Smooth muscle cell (in vitro differentiated cells): Measurements from ENCODE around the gene KRT24. TPM values are rescaled to one million over a fixed set of nuclear protein-coding genes. Genes with fewer than 3 reads are reported as not detected.

Experiments
- DNase-seq: peaks from one replicate; lab custom pipeline; 2025; ENCODE audit not compliant: unreplicated experiment; lab: John Stamatoyannopoulos, UW
- H2AFZ ChIP-seq: fragments of 200-600 bp; sonication (generic); 2 replicates; pipeline ENCODE4 v1.6.0; 2016; ENCODE audit warnings: antibody characterized with exemption, low read depth, mild to moderate bottlenecking
- H3F3A ChIP-seq: fragments of 200-600 bp; sonication (generic); 2 replicates; pipeline ENCODE4 v1.6.0; 2017; ENCODE audit warnings: antibody characterized with exemption, low read depth
- H3K27ac ChIP-seq: fragments of 200-600 bp; sonication (generic); 2 replicates; pipeline ENCODE4 v1.5.1; 2016; ENCODE audit warnings: low read depth, mild to moderate bottlenecking
- H3K27me3 ChIP-seq: fragments of 200-600 bp; sonication (generic); 2 replicates; pipeline ENCODE4 v1.6.1; 2016; ENCODE audit warnings: low read depth, mild to moderate bottlenecking
- H3K36me3 ChIP-seq: fragments of 200-600 bp; sonication (generic); 2 replicates; pipeline ENCODE4 v1.5.1; 2016; ENCODE audit warnings: low read depth
- H3K4me1 ChIP-seq: fragments of 200-600 bp; sonication (generic); 2 replicates; pipeline ENCODE4 v1.5.1; 2016; ENCODE audit warnings: low read depth
- H3K4me2 ChIP-seq: fragments of 200-600 bp; sonication (generic); 2 replicates; pipeline ENCODE4 v1.6.0; 2016; ENCODE audit warnings: mild to moderate bottlenecking
- H3K4me3 ChIP-seq: fragments of 200-600 bp; sonication (generic); 2 replicates; pipeline ENCODE4 v1.5.1; 2016; ENCODE audit warnings: mild to moderate bottlenecking
- H3K79me2 ChIP-seq: fragments of 200-600 bp; sonication (generic); 2 replicates; pipeline ENCODE4 v1.6.0; 2016; ENCODE audit warnings: low read depth, mild to moderate bottlenecking
- H3K9ac ChIP-seq: fragments of 200-600 bp; sonication (generic); 2 replicates; pipeline ENCODE4 v1.6.0; 2016; ENCODE audit warnings: low read depth
- H3K9me3 ChIP-seq: fragments of 200-600 bp; sonication (generic); replicated peaks from 2 replicates; pipeline ENCODE4 v1.5.1; 2016; ENCODE audit warnings: low read depth
- H4K20me1 ChIP-seq: fragments of 200-600 bp; sonication (generic); 2 replicates; pipeline ENCODE4 v1.6.0; 2016; ENCODE audit warnings: low read depth
- CTCF ChIP-seq: fragments of 200-600 bp; sonication (generic); IDR thresholded peaks from 2 replicates; pipeline ENCODE4 v1.5.1; 2017; ENCODE audit warnings: borderline replicate concordance, mild to moderate bottlenecking, antibody characterized with exemption; ENCODE audit not compliant: insufficient read depth, poor library complexity, severe bottlenecking
- WGBS: methylation state at CpG from one replicate; pipeline ENCODE4 v1.1.7; 2016; ENCODE audit warnings: low lambda C conversion rate; 5-methylcytosine and 5-hydroxymethylcytosine counted together
- polyA plus RNA-seq: library from polyadenylated mRNA; unstranded; fragments of >200 nt; fragmentation: Nextera tagmentation; extraction: Ambion mirVana; gene quantifications from 2 replicates; pipeline ENCODE4 v1.2.1, GENCODE V29; 2016
- total RNA-seq: library from RNA; depleted of rRNA; stranded (reverse); fragments of >200 nt; gene quantifications from 2 replicates; pipeline ENCODE4 v1.2.3, GENCODE V29; 2014

The KRT24 gene
- total and polyA plus RNA-seq, 2 experiments from 2014 or later: not detected

DNA sequence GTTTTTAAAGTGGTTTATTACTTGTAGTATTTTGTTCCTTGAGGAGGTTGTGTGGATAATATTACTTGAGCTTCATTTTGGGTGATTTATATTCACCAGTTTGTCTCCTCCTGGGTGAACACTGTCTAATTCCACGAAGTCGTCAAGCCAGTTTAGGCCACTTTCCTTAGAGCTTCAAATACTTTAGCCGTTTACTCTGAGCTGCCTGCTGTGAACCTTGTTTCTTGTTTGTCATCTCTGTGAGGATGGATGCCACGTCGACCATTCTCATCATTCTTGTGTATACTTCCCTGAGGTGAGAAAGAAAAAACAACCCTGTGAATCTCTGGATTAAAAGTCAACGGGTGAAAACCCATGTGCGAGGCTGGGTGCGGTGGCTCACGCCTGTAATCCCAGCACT, 9.0 kb downstream of the KRT24 start:
- Histone ChIP-seq H3K79me2 (no peaks in the 10 kb centered on the region), H3K9me3 (no peaks in the 10 kb centered on the region)

DNA sequence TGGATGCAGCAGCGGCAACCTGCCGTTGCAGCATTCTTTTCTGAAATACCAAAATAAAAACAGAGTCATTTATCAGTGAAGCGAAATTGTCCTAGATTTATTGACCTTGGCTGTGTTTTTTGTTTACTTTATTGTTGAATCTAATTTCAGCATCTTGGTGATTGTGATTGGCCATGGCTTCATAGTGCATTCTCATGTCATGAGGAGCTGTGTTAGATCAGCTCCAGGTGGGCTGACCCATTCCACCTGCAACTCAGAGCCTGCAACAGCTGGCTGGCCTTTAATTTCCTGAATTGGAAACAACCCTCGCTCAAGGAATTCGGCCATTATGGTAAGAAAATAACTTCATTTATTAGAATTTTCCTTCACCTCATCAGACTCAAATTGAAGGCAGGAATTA, 16.4 kb downstream of the KRT24 start:
- 95% methylated on average over 5 of the region's 5 CpGs for WGBS
- H4K20me1 ChIP-seq: no peaks in the 10 kb centered on the region
- H3K36me3 ChIP-seq: no peaks in the 10 kb centered on the region
- no peak for DNase-seq
- no peaks in the 10 kb centered on the region for H3K79me2 ChIP-seq
- H3K9ac ChIP-seq: no peak overlapping the region
- H3K4me2 ChIP-seq: no peak overlapping the region
- no peak overlapping the region for H3K27ac ChIP-seq
- H3K9me3 ChIP-seq: no peaks in the 10 kb centered on the region
- H2AFZ ChIP-seq: no peak overlapping the region
- H3K4me1 ChIP-seq: no peaks in the 10 kb centered on the region
- no peak overlapping the region for H3K4me3 ChIP-seq
- no peak for TF ChIP-seq CTCF
- peaks cover 14% of the 10 kb centered on the region for H3K27me3 ChIP-seq
- no peaks in the 10 kb centered on the region for H3F3A ChIP-seq

More for the DNA sequence above, 9.0 kb downstream of the KRT24 start:
- no peak overlapping the region for H3K4me2 ChIP-seq
- WGBS: 71% methylated on average over 9 of the region's 9 CpGs
- H3K4me3 ChIP-seq: no peak overlapping the region
- no peaks in the 10 kb centered on the region for H4K20me1 ChIP-seq
- H3K27me3 ChIP-seq: peaks cover 5% of the 10 kb centered on the region
- no peaks in the 10 kb centered on the region for H3K36me3 ChIP-seq
- no peak for DNase-seq
- peaks cover 7% of the 10 kb centered on the region for H3K4me1 ChIP-seq
- no peaks in the 10 kb centered on the region for H3F3A ChIP-seq
- TF ChIP-seq CTCF: no peak
- H3K9ac ChIP-seq: no peak overlapping the region
- no peak overlapping the region for H3K27ac ChIP-seq
- H2AFZ ChIP-seq: no peak overlapping the region

GRCh38 chr17:40686192-40686591, 17.4 kb downstream of the KRT24 start:
- H3K27me3 ChIP-seq: peaks cover 20% of the 10 kb centered on the region
- no peak overlapping the region for H3K27ac ChIP-seq
- no peak overlapping the region for H2AFZ ChIP-seq
- H3K4me3 ChIP-seq: no peak overlapping the region
- H3K9ac ChIP-seq: no peak overlapping the region
- TF ChIP-seq CTCF: no peak
- 81% methylated on average over 4 of the region's 4 CpGs for WGBS
- no peaks in the 10 kb centered on the region for H3K79me2 ChIP-seq
- no peaks in the 10 kb centered on the region for H3K9me3 ChIP-seq
- no peak for DNase-seq
- no peaks in the 10 kb centered on the region for H3K36me3 ChIP-seq
- no peaks in the 10 kb centered on the region for H3F3A ChIP-seq
- H3K4me2 ChIP-seq: no peak overlapping the region
- H4K20me1 ChIP-seq: no peaks in the 10 kb centered on the region
- no peaks in the 10 kb centered on the region for H3K4me1 ChIP-seq

- no peak overlapping the region for H3K4me3 ChIP-seq
- H3K4me1 ChIP-seq: no peaks in the 10 kb centered on the region
- no peaks in the 10 kb centered on the region for H4K20me1 ChIP-seq
- H2AFZ ChIP-seq: no peak overlapping the region
- no peak for TF ChIP-seq CTCF
- H3F3A ChIP-seq: no peaks in the 10 kb centered on the region
- no peak overlapping the region for H3K9ac ChIP-seq
- H3K27ac ChIP-seq: no peak overlapping the region
- no peak overlapping the region for H3K4me2 ChIP-seq
- no peaks in the 10 kb centered on the region for H3K79me2 ChIP-seq
- H3K27me3 ChIP-seq: peaks cover 39% of the 10 kb centered on the region
- H3K36me3 ChIP-seq: no peaks in the 10 kb centered on the region
- H3K9me3 ChIP-seq: no peaks in the 10 kb centered on the region
- DNase-seq: no peak
These were observed 22.6 kb downstream of the KRT24 start for GRCh38 chr17:40680998-40681397.
